PFSK-1 (cell line): Measurements from ENCODE around the gene AKT2.
A peak's percentile ranks its signal among the peaks of the same experiment; 100 is the strongest.

Experiments used
- FOXP2 ChIP-seq: optimal IDR thresholded peaks from 2 replicates; pipeline ENCODE3; 2011; ENCODE audit warnings: borderline replicate concordance, control low read depth, inconsistent platforms; ENCODE audit not compliant: insufficient read depth; ENCODE audit errors: extremely low read length, extremely low read depth
- POLR2AphosphoS5 ChIP-seq: IDR thresholded peaks from 2 replicates; pipeline ENCODE4 v1.6.1; 2012; ENCODE audit warnings: low read depth, mild to moderate bottlenecking, control low read depth, low read length, moderate library complexity
- SIN3A ChIP-seq: IDR thresholded peaks from 2 replicates; pipeline ENCODE4 v1.6.1; 2012; ENCODE audit warnings: mild to moderate bottlenecking, low read length, moderate library complexity, borderline replicate concordance; ENCODE audit not compliant: insufficient read depth
- TAF1 ChIP-seq: IDR thresholded peaks from 2 replicates; pipeline ENCODE4 v1.6.1; 2012; ENCODE audit warnings: low read length, control low read depth, borderline replicate concordance; ENCODE audit not compliant: insufficient read depth
- TF ChIP-seq, protein P1 (sequence below), 2 experiments: IDR thresholded peaks; 2 replicates each; pipeline versions ENCODE4 v1.6.1 to v1.8.0; 2011 to 2012; ENCODE audit warnings: low read depth in 2 of 2, low read length in 2 of 2, control low read depth in 1 of 2, inconsistent platforms in 1 of 2, mild to moderate bottlenecking in 1 of 2, moderate library complexity in 1 of 2; ENCODE audit not compliant: insufficient read depth in 1 of 2

The AKT2 gene

DNA sequence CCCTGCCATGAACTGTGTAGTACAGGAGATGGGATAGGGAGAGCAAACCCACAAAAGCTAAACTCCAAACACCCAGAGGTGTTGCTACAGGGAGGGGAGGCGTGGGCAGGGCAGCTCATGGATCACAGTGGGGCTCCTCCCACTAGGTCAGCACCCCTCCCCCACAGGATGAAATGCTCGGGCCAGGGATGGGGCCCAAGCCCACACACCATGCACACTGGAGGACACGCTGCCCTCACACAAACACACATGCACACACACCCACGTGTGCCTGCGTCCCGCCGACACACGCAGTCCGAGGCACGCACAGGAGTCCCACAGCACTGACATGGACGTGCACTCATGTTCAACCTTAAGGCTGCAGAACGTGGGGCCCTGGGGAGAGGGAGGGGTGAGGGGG lies 52.7 kb downstream of the AKT2 start:
- no peak for TF ChIP-seq SIN3A
- TF ChIP-seq, protein P1, sequence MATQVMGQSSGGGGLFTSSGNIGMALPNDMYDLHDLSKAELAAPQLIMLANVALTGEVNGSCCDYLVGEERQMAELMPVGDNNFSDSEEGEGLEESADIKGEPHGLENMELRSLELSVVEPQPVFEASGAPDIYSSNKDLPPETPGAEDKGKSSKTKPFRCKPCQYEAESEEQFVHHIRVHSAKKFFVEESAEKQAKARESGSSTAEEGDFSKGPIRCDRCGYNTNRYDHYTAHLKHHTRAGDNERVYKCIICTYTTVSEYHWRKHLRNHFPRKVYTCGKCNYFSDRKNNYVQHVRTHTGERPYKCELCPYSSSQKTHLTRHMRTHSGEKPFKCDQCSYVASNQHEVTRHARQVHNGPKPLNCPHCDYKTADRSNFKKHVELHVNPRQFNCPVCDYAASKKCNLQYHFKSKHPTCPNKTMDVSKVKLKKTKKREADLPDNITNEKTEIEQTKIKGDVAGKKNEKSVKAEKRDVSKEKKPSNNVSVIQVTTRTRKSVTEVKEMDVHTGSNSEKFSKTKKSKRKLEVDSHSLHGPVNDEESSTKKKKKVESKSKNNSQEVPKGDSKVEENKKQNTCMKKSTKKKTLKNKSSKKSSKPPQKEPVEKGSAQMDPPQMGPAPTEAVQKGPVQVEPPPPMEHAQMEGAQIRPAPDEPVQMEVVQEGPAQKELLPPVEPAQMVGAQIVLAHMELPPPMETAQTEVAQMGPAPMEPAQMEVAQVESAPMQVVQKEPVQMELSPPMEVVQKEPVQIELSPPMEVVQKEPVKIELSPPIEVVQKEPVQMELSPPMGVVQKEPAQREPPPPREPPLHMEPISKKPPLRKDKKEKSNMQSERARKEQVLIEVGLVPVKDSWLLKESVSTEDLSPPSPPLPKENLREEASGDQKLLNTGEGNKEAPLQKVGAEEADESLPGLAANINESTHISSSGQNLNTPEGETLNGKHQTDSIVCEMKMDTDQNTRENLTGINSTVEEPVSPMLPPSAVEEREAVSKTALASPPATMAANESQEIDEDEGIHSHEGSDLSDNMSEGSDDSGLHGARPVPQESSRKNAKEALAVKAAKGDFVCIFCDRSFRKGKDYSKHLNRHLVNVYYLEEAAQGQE (IDR thresholded peaks at IDR 0.05; ENCODE audit: insufficient read depth in 1 of 2, low read depth in 2 of 2, low read length in 2 of 2): no peak
- TF ChIP-seq TAF1: no peak
- TF ChIP-seq FOXP2: peak; percentile 81
- TF ChIP-seq POLR2AphosphoS5: no peak

GRCh38 chr19:40231544-40232424 lies 53.4 kb downstream of the AKT2 start:
- TF ChIP-seq FOXP2 (peak; percentile 95), TAF1 (peak; percentile 53; the same call in 1 of the 2 replicates), POLR2AphosphoS5 (peak; percentile 78), SIN3A (0 out of 2 replicates have a peak, but pooled peaks have one; percentile 40)
- TF ChIP-seq, protein P1 (IDR thresholded peaks at IDR 0.05; ENCODE audit: insufficient read depth in 1 of 2, low read depth in 2 of 2, low read length in 2 of 2): peak in 1 of 2 experiments; percentile 51; a peak in 1 of 4 replicates

DNA sequence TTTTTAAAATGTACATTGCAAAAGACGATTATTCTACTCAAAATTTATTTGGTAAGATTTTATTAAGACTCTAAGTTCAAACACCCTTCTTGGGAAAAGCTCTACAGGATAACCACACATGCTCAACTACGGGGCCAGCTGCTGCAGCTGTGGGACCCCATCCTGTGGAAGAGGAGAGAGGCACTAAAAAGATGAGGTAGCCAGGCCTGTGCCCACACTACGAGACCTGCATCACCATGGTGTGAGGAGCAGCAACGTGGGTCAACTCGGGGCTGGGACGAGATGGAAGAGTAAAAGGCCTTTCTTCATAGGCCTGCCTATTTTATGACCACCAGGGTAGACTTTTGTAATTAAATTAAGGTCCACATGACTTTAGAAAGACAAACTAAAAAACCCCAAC lies 54.1 kb downstream of the AKT2 start:
- TF ChIP-seq FOXP2 (no peak), TAF1 (no peak), POLR2AphosphoS5 (no peak), SIN3A (no peak)
- TF ChIP-seq, protein P1 (IDR thresholded peaks at IDR 0.05; ENCODE audit: insufficient read depth in 1 of 2, low read depth in 2 of 2, low read length in 2 of 2): no peak

GRCh38 chr19:40229926-40230417 lies 55.2 kb downstream of the AKT2 start:
- TF ChIP-seq TAF1 (no peak), FOXP2 (no peak), SIN3A (no peak), POLR2AphosphoS5 (no peak)
- TF ChIP-seq, protein P1 (IDR thresholded peaks at IDR 0.05; ENCODE audit: insufficient read depth in 1 of 2, low read depth in 2 of 2, low read length in 2 of 2): no peak
